ENCODE measurements around the gene NR4A3. TPM values are rescaled to one million over a fixed set of nuclear protein-coding genes. Genes with fewer than 3 reads are reported as not detected.
"Not testable (repeated sequence)": the region's sequence is repeated elsewhere in the genome, so short reads cannot be mapped to it uniquely, and the experiment has no call there.

NR4A3 gene
- total RNA-seq, 1 donor from 2014 or later: 124 TPM

DNA sequence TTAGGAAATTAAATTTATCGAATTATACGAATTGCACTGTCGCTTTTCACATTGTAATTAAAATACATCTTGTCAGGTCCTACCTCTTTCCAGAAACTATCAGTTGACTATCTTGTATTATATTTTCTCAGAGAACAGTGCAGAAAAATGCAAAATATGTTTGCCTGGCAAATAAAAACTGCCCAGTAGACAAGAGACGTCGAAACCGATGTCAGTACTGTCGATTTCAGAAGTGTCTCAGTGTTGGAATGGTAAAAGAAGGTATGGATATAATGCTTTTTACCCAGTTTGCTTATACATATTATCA lies 10.8 kb downstream of the NR4A3 start:
- DNase-seq (ENCODE audit: low spot score): no peak

DNA sequence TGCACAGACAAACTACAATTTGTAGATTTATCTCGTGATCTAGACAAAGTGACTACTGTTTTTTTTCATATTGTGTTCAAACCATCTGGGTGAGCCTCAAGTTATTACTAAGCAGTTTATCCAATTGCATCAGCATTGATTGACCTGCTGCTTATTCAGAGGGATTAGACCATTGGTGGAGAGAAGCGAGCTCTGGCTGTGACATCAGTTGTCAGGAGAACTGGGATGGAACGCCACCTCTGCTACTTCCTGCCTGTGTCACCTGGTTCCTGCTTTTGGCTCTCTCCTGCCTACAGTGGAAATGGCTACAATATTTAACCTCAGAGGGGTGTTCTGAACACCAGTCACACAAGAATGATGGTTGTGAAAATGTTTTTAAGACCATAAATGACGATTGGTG lies 12.1 kb downstream of the NR4A3 start:
- DNase-seq (ENCODE audit: low spot score): no peak

DNA sequence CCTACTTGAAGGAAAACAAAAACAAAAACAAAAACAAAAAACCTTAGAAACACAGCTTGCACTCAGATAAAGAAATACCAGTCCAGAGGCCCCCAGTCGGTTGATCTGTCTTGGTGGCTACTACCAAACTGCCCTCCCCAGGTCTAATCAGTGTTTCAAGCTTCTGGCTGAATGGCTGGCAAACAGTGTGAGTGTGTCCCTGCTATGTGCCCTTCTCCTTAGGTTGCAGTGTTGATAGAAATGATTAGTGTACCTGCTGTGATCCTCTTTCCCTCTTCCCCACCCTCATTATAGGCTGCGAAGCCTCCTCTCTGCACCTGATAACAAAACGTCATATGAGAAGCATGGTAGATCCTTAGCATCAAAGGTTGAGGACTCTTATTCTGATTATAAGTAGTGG lies 12.8 kb downstream of the NR4A3 start:
- no peak for DNase-seq (ENCODE audit: low spot score)

DNA sequence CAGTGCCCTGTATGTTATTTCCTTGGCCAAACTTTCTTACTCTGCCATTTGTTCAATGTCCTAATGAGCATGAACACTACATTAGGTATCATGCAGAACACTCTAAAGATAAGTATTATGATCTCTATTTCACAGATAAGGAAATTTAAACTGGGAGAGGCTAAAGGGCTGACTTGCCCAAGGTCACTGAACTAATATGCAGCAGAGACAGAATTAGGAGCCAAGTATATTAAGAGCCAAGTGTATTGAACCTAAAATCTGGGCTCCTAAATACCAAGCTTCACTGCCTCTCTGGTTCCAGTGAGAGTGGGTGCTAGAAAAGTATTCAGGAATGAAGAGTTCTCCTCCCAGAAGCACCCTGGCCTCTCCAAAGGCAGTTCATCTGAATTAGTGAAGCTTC lies 13.5 kb downstream of the NR4A3 start:
- no peak for DNase-seq (ENCODE audit: low spot score)

DNA sequence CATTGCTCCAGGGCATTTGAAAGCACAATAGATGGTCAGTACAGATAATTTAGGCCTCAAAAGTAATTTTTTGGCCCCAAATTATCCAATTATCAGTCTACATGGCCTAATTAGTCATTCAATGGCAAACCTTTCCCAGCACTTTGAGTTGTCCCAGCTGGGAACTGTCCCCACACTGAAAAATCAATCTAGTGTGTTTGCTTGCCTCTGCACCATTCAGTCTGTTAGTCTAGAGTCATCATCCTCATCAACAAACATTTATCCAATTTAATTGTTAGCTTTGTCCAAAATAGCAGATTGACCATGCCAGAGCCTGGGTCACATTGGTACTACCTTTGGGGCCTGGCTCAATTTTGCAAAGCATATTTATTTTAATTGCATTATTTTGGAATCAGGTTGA lies 13.9 kb downstream of the NR4A3 start:
- no peak for DNase-seq (ENCODE audit: low spot score)

DNA sequence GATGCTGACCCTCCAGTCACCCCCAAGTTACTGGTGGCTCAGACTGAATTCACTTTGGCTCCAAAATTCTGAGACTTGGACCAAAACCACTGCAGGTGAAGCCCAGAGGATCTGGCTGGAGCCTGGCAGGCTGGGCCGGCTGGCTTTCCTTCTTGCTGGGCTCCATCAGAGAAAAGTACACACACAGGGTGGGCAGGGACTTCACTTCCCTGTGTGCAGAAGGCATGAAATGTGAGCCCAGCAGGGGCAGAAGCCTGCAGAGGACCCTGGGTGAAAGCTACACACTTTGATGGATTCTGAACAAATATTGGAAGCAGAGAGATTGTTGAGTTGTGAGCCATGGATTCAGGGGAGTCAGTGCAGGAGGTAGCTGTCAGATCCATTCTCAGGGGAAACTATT lies 18.4 kb downstream of the NR4A3 start:
- no peak for DNase-seq (ENCODE audit: low spot score)

DNA sequence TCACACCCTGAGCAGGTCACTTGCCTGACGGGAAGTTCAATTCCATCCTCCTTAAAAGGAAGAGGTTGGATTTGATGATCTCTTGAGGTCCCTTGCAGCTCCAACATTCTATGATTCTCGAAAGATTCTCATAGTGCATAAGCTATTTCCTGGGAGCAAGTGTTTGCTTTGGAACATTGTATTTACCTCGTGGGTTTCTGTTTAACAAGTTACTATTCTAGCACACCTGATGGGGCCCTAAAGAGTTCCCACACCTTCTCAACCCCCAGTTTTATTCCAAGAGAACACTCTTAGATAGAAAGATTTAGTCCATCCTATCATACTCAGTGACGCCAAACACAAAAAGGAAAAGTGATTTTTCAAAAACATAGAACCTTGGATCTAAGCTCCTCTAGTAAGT lies 23.4 kb downstream of the NR4A3 start:
- no peak for DNase-seq (ENCODE audit: low spot score)

DNA sequence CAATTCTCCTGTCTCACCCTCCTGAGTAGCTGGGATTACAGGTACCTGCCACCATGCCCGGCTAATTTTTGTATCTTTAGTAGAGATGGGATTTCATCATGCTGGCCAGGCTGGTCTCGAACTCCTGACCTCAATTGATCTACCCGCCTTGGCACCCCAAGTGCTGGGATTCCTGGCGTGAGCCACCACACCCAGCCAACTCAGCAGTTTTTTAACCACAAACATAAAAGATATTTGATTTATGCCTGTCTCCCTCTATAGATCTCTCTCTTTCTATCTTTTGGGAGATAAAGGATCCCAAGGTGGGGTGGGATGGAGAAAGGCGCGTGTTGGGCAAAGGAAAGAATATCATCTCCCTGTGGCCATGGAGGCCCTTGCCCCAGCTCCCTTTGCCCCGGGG lies 26.8 kb downstream of the NR4A3 start:
- DNase-seq (ENCODE audit: low spot score): no peak

DNA sequence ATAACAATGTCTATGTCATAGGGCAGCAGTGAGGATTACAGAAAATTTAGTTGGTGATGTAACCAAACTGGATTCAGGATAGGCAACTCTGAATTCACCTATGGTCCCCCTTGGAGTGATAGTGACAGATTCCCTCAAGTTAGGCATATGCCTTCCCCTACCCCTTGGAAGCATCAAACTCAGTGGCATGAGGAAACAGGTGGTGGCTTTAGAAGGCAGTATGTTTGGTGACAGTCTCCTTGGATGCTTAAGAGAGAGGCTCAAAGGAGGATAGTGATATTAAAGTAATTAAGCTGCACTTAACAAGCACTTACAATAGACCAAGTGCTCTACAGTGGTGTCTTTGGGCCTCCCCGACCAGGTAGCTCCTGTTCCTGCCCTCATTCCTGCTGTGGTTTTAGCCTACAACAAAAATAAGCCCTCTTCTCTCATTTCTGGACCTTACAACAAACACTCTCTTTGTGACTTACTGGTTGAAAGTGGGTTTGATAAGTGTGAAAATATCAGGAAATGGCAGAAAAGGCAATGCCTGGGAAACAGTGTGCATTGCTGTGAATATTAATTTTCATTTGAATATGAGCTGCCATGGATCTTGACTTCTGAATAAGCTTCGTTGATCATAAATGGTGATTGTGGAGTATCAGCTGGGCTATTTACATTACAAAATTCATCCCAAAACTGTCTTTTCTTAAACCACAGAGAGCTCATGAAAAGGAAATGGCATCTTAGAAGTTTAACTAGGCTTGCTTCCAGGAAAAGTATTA lies 29.2 kb downstream of the NR4A3 start:
- DNase-seq (ENCODE audit: low spot score): no peak

DNA sequence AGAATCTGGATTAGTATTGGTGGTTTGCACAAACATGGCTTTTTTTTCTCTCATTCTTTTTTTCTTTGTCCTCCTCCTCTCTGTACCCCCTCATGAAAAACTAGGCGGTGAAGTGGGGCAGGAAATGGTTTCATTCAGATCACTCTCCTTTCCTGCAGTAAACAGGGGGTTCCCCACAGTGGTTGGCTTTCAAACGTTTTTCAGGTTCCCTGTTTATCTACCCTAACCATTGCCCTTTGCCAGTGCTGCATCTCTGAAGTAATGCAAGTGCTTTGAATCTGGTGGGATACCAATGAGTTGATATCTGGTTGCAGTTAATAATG lies 29.8 kb downstream of the NR4A3 start:
- DNase-seq (ENCODE audit: low spot score): no peak

DNA sequence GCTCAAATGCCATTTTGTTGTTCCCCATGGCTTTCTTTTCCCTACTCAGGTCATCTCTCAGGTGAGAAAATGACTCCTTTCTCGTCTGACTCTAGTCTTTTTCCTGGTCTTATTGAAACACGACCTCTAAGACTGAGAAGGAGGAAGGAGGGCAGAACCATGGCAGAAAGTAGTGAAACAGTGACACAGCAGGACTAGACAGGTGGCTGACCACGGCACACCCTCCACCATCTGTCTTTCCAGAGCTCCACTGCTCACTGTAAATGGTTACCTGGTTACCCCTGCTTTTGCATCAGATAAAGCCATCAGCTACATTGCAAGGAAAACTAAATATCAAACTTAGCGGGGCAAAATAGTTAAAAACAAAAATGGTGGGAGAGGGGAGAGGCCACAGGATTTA lies 30.9 kb downstream of the NR4A3 start:
- no peak for DNase-seq (ENCODE audit: low spot score)

DNA sequence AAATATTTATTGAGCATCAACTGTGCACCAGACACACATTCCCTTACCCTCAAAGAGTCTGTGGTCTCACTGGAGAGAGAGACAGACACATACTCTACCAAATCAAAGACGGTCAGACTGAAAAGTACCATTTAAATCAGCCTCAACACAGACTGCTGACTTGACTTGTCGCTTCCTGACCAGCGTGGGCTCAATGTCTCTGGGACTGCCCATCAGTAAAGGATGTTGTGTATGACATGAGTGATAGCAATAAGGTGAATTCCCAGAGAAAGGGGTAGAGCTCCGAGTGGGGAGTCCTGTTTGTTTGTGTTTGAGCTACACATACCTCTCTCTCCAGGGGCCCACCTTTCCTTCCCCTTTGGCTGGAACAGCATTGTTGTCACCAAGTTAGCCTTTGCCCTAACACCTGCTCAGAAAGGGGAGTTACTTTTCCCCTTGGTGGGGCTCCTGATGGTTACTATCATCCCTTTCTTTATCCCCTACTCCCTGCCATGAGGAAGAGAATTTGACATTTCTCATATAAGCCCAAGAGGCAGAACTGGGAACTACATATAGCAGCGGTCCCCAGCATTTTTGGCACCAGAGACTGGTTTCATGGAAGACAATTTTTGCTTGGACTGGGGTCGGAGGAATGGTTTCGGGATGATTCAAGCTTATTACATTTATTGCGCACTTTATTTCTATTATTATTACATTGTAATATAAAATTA lies 33.9 kb downstream of the NR4A3 start:
- no peak for DNase-seq (ENCODE audit: low spot score)

DNA sequence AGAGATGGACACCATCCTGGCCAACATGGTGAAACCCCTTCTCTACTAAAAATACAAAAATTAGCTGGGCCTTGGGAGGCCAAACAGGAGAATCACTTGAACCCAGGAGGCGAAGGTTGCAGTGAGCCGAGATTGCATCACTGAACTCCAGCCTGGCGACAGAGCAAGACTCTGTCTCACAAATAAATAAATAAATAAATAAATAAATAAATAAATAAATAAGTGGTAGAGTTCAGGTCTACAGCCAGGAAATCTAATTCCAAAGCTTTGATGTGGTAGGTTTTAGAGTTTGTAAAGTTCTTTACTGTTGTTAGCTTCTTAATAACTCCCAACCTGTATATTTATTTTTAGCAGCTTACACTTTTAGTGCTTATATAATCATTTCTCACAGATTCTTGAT lies 35.9 kb downstream of the NR4A3 start:
- DNase-seq (ENCODE audit: low spot score): not testable (repeated sequence)

DNA sequence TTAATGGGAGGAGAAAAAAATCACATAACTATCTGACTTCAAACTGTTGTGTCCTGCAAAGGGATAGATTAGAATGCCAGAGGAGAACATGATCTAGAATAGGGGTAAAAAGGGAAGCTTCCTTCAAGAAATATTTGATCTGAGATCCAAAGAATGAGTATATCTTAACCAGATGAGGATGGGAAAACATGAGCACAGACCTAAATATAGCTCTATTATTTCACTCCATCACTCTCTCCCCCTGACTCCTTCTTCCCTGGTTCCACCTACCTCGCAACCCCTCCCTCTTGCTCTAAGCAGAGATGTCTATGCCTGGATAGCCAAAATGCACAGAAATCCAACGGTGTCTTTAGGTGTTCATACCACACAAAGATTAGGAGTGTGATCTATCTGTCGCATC lies 36.4 kb downstream of the NR4A3 start:
- DNase-seq (ENCODE audit: low spot score): no peak

DNA sequence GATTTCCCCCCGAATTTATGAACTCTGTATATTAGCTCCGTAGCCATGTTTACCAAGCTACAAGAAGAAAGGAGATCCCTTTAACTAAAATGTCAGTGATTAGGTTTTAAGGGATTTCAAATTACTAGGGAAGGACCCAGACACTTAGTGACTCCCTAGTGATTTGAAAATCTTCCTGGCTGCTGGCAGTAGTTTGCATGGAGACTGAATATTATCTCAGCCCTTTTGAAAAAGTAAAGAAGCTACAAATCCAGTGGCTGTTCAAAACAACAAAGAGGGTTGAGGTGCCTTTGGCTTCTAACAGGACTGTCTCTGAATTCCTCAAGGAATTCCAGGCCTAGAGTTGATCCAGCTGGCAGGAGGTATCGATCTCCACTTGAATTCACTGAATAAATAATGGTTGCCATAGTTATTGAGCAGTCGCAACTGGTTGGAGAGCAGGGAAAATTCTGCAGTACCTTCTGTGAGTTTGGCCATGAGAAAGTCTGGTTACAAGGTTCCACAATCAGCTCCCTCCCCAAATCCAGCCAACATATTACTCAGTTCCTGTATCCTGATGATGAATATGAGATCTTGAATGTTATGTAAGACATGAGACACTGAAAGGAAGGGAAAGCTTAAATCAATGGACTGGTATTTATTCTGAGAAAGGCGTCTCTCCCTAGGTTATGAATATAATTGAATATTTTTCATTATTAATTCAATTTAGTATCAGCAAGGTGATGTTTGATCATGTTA lies 37.7 kb downstream of the NR4A3 start:
- no peak for DNase-seq (ENCODE audit: low spot score)

DNA sequence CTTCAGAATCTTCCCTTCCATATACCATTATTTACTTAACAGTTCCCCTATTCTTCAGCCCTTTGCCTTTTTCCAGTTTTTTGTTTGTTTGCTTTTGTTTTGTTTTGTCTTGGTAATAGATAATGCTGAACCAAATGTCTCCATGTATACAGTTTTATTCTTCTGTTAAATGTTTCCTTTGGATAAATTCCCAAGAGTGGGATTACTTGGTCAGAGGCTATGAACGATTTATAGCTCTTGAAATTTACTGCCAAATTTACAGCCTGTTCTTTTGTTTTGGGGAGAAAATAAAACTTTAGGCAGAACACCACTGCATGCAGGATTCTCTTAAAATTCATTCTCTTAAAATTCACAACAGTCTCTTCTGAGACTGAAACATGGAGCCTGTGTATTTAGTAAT lies 38.6 kb downstream of the NR4A3 start:
- DNase-seq (ENCODE audit: low spot score): no peak

DNA sequence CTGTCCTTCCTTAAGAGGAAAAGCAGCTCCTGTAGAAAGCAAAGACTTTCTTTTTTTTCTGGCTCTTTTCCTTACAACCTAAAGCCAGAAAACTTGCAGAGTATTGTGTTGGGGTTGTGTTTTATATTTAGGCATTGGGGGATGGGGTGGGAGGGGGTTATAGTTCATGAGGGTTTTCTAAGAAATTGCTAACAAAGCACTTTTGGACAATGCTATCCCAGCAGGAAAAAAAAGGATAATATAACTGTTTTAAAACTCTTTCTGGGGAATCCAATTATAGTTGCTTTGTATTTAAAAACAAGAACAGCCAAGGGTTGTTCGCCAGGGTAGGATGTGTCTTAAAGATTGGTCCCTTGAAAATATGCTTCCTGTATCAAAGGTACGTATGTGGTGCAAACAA lies 42.3 kb downstream of the NR4A3 start:
- DNase-seq (ENCODE audit: low spot score): no peak

DNA sequence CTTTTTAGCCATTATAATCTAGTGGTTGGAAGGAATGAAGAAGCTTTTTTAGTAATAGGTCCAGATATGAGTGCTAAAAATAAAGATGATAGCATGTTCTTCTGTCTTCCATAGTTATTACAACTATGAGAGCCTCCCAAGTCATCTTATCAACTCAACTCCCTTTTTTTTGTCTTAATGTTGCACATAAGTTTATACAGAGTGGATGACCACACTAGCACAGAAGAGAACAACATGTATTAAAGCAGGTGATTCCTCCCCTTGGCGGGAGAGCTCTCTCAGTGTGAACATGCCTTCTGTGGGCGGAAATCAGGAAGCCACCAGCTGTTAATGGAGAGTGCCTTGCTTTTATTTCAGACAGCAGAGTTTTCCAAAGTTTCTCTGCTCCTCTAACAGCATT lies 44.7 kb downstream of the NR4A3 start:
- DNase-seq (ENCODE audit: low spot score): no peak

DNA sequence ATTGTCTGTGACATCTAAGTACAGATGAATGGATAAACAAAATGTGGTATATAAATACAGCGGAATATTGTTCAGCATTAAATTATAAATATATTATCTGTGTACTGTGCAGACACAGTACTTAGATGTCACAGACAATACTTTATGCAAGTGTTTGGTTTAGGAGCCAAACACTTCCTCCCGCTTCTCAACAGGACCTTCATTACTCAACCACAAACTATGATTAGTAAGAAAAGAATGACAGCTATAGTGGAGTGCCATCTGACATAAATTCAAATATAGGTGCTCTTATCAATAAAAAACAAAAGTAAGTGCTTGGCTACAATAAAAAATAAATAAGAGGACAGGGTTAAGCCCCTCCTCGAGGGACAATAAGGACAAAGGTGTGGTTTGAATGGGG lies 45.9 kb downstream of the NR4A3 start:
- DNase-seq (ENCODE audit: low spot score): no peak

DNA sequence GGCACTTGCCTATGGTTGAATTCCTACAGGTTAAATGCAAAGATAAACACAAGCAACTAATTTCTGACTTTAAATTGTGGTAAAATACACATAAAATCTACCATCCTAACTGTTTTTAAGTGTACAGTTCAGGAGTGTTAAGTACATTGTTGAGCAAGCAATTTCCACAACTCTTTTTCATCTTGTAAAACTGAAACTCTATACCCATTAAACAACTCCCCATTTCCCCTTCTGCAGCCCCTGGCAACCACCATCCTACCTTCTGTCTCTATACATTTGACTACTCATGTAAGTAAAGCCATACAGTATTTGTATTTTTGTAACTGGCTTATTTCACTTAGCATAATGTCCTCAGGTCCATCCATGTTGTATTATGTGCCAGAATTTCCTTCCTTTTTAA lies 46.3 kb downstream of the NR4A3 start:
- no peak for DNase-seq (ENCODE audit: low spot score)

DNA sequence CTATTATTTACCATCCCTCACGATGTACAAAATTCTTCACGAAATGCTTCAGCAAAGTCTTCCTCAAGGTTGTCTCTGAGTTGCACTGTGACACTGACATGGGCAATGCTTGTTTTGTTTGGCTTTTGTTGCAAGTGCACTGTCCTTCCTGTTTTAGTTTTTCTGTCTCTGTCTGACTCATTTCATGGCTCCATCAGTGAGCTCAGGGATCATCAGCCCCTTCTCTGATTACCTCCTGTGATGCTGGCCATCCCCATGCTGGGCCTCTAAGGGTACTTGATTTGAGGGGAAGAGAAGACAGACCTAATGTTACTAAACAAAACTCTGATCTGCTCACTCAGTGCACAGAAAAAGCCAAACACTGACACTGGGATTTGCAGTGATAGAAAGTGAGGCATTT lies 47.2 kb downstream of the NR4A3 start:
- no peak for DNase-seq (ENCODE audit: low spot score)

DNA sequence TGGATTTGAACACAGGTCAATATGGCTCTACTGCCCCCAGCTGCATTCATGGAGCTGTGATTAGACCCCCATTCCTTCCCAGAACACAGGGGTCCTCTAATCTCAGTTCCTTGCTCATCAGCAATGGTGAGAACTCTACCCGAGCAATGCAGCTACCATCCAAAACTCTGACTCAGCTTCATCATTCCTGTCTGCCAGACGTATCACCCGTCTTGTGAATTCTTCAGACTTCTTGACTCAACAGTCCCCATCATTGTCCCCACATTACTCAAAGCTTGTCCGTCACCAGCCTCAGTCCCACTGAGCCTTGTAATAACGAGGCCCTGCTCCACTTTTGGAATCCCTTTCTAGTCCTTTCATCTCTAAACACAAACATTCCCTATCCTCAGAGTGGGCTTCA lies 48.4 kb downstream of the NR4A3 start:
- no peak for DNase-seq (ENCODE audit: low spot score)

DNA sequence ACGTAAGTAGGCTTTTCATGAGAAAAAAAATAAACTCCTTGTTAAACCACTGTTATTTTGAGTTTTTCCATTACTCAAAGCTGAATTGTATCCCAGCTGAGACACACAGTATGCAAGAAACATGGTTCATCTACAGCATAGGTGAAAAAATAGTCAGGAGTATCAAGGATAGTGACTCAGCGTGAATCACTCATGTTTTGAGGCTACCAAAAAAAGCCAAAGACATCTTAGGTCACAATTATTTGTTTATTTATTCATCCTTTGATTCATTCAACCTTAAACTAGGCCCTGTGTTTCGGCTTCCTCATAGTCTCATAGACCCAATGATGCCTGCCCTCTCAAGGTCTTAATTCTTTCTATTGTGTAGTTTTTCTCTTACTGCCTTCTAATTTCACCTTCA lies 51.8 kb downstream of the NR4A3 start:
- no peak for DNase-seq (ENCODE audit: low spot score)
